CD4-positive, alpha-beta memory T cell (primary cell): ENCODE measurements around the gene PPP2R1A. TPM values are rescaled to one million over a fixed set of nuclear protein-coding genes. Genes with fewer than 3 reads are reported as not detected.
"Not testable (repeated sequence)": the region's sequence is repeated elsewhere in the genome, so short reads cannot be mapped to it uniquely, and the experiment has no call there.

Experiments
- CTCF ChIA-PET: fragments of 350-600 bp; sonication (Branson Sonifier 250); formaldehyde crosslinking; loops from one replicate; lab custom pipeline; 2021; ENCODE audit warnings: inconsistent platforms; ENCODE audit not compliant: partially characterized antibody; lab: Charles Lee
- POLR2A ChIA-PET: fragments of 350-600 bp; sonication (Branson Sonifier 250); formaldehyde crosslinking; loops from one replicate; lab custom pipeline; 2021; ENCODE audit not compliant: partially characterized antibody; lab: Charles Lee
- DNase-seq, 5 donors: peaks; one replicate each; pipeline versions ENCODE4 v3.0.0 to v3.0.0-alpha.2; 2020 to 2022; ENCODE audit warnings: mixed read lengths in 1 of 5
- H3K27ac ChIP-seq: one replicate; pipeline ENCODE4 v1.7.0; 2013; ENCODE audit warnings: low read depth, low read length
- H3K27me3 ChIP-seq: 2 replicates; pipeline ENCODE4 v1.7.0; 2013; ENCODE audit warnings: mild to moderate bottlenecking, low read length, moderate library complexity; ENCODE audit not compliant: insufficient read depth
- H3K36me3 ChIP-seq: 2 replicates; pipeline ENCODE4 v1.7.0; 2013; ENCODE audit warnings: mild to moderate bottlenecking, low read length, moderate library complexity; ENCODE audit not compliant: insufficient read depth
- H3K4me1 ChIP-seq: 2 replicates; pipeline ENCODE4 v1.7.0; 2013; ENCODE audit warnings: mild to moderate bottlenecking, low read length, moderate library complexity; ENCODE audit not compliant: insufficient read depth
- H3K4me3 ChIP-seq, 2 donors: one replicate each; pipeline ENCODE4 v1.7.0; 2013; ENCODE audit warnings: low read length in 2 of 2, mild to moderate bottlenecking in 1 of 2
- H3K9me3 ChIP-seq, 2 donors: one replicate each; pipeline ENCODE4 v1.7.0; 2013; ENCODE audit warnings: low read length in 2 of 2, control low read depth in 1 of 2; ENCODE audit not compliant: control insufficient read depth in 1 of 2
- H3K27ac Mint-ChIP-seq, 7 donors: one replicate each; pipeline ENCODE4 v1.8.0; 2020 to 2021; ENCODE audit warnings: mixed read lengths in 7 of 7, mild to moderate bottlenecking in 6 of 7, inconsistent platforms in 3 of 7, moderate library complexity in 3 of 7
- H3K27me3 Mint-ChIP-seq, 2 donors: one replicate each; pipeline ENCODE4 v1.8.0; 2020 to 2021; ENCODE audit warnings: mixed read lengths in 2 of 2
- H3K36me3 Mint-ChIP-seq, 2 donors: one replicate each; pipeline ENCODE4 v1.8.0; 2020 to 2021; ENCODE audit warnings: mixed read lengths in 2 of 2, inconsistent platforms in 1 of 2, mild to moderate bottlenecking in 1 of 2
- H3K4me1 Mint-ChIP-seq, 4 donors: one replicate each; pipeline ENCODE4 v1.8.0; 2020 to 2021; ENCODE audit warnings: mixed read lengths in 4 of 4, mild to moderate bottlenecking in 1 of 4
- H3K4me3 Mint-ChIP-seq, 8 donors: one replicate each; pipeline ENCODE4 v1.8.0; 2020 to 2021; ENCODE audit warnings: mixed read lengths in 8 of 8, mild to moderate bottlenecking in 7 of 8, moderate library complexity in 6 of 8, inconsistent platforms in 3 of 8
- H3K9me3 Mint-ChIP-seq, 8 donors: one replicate each; pipeline ENCODE4 v1.8.0; 2020 to 2021; ENCODE audit warnings: mixed read lengths in 8 of 8, mild to moderate bottlenecking in 5 of 8, inconsistent platforms in 3 of 8, moderate library complexity in 1 of 8
- intact Hi-C: fragments of 100-400 bp; cut with micrococcal nuclease; formaldehyde crosslinking; loops from one replicate; pipeline ENCODE4 v1.15.1; 2023
- polyA plus RNA-seq, 2 donors: library from polyadenylated mRNA; unstranded; fragments of 300-500 nt; fragmentation: Illumina TruSeq; gene quantifications; one replicate each; pipeline ENCODE4 v1.2.3, GENCODE V29; 2021
- total RNA-seq, 2 experiments: library from RNA; stranded (reverse); gene quantifications; one replicate each; pipeline ENCODE4 v1.2.3, GENCODE V29; 2021

The PPP2R1A gene
- total and polyA plus RNA-seq, 4 experiments from 2014 or later, result 166 to 185 (median 177) TPM

- H3K36me3 Mint-ChIP-seq, result peaks cover 37 to 82% of the 10 kb centered on the region in 2 donors
- H3K9me3 ChIP-seq, result no peaks in the 10 kb centered on the region
- no peak overlapping the region for H3K4me3 Mint-ChIP-seq
- DNase-seq, result no peak
- ChIA-PET CTCF (no interaction called here), POLR2A (interaction anchor here (1.3 kb wide), 1 partner anchor 11 kb away, joined by 4 read pairs; the partner anchor contains the start of gene PPP2R1A)
- no peaks in the 10 kb centered on the region for H3K9me3 Mint-ChIP-seq
- H3K4me3 ChIP-seq, result no peak overlapping the region
- H3K4me1 Mint-ChIP-seq, result peaks cover 45 to 86% (median 67%) of the 10 kb centered on the region in 4 donors
- no peaks in the 10 kb centered on the region for H3K27me3 Mint-ChIP-seq
- no peak overlapping the region for H3K27ac ChIP-seq
- H3K4me1 ChIP-seq, result peaks cover 7% of the 10 kb centered on the region
- no peaks in the 10 kb centered on the region for H3K27me3 ChIP-seq
- H3K36me3 ChIP-seq, result peaks cover 79% of the 10 kb centered on the region
- intact Hi-C loops, result no loop called here
- peak overlapping the region in 2 of 7 donors; percentile 13 to 15 for H3K27ac Mint-ChIP-seq
Measured at GRCh38 chr19:52200044-52200443, 10.2 kb downstream of the PPP2R1A start.

- DNase-seq, H3K4me3 ChIP-seq, H3K27me3 ChIP-seq, H3K4me1 ChIP-seq, H3K27ac ChIP-seq, intact Hi-C loops, H3K27me3 Mint-ChIP-seq, H3K4me3 Mint-ChIP-seq, H3K9me3 ChIP-seq, H3K9me3 Mint-ChIP-seq: not testable (repeated sequence)
- ChIA-PET POLR2A (interaction anchor here (1.4 kb wide), 1 partner anchor 11 kb away, joined by 3 read pairs; the partner anchor contains the start of gene PPP2R1A), CTCF (interaction anchor here (1.1 kb wide), 1 partner anchor 36 kb away, joined by 3 read pairs; no protein-coding TSS in a partner anchor)
- Mint-ChIP-seq H3K4me1 (peaks cover 45 to 84% (median 66%) of the 10 kb centered on the region in 4 donors), H3K27ac (peak overlapping the region in 1 of 7 donors; percentile 76), H3K36me3 (peaks cover 43 to 85% of the 10 kb centered on the region in 2 donors)
- H3K36me3 ChIP-seq, result peaks cover 79% of the 10 kb centered on the region
Measured at GRCh38 chr19:52200755-52201391, 11.0 kb downstream of the PPP2R1A start.

- peaks cover 82% of the 10 kb centered on the region for H3K36me3 ChIP-seq
- DNase-seq, result no peak
- H3K9me3 ChIP-seq, result no peaks in the 10 kb centered on the region
- Mint-ChIP-seq H3K36me3 (peaks cover 66 to 87% of the 10 kb centered on the region in 2 donors), H3K9me3 (no peaks in the 10 kb centered on the region), H3K4me1 (peaks cover 29 to 55% (median 37%) of the 10 kb centered on the region in 4 donors), H3K27ac (no peak overlapping the region), H3K27me3 (no peaks in the 10 kb centered on the region), H3K4me3 (no peak overlapping the region)
- no peaks in the 10 kb centered on the region for H3K27me3 ChIP-seq
- intact Hi-C loops, result no loop called here
- POLR2A ChIA-PET, result no interaction called here
- no peaks in the 10 kb centered on the region for H3K4me1 ChIP-seq
- H3K27ac ChIP-seq, result no peak overlapping the region
- CTCF ChIA-PET, result interaction anchor here (2.0 kb wide), 1 partner anchor 24 kb away, joined by 5 read pairs; no protein-coding TSS in a partner anchor
- no peak overlapping the region for H3K4me3 ChIP-seq
Measured at GRCh38 chr19:52206481-52206880, 16.6 kb downstream of the PPP2R1A start.

GRCh38 chr19:52211203-52211602, 21.4 kb downstream of the PPP2R1A start:
- no peaks in the 10 kb centered on the region for H3K9me3 ChIP-seq
- no peak for DNase-seq
- H3K4me1 Mint-ChIP-seq, result peaks cover 5 to 19% (median 8%) of the 10 kb centered on the region in 4 donors
- no peak overlapping the region for H3K27ac ChIP-seq
- no peaks in the 10 kb centered on the region for H3K9me3 Mint-ChIP-seq
- H3K36me3 Mint-ChIP-seq, result peaks cover 60 to 85% of the 10 kb centered on the region in 2 donors
- intact Hi-C loops, result no loop called here
- POLR2A ChIA-PET, result no interaction called here
- no peaks in the 10 kb centered on the region for H3K27me3 Mint-ChIP-seq
- no peak overlapping the region for H3K4me3 ChIP-seq
- H3K27ac Mint-ChIP-seq, result no peak overlapping the region
- H3K4me1 ChIP-seq, result no peaks in the 10 kb centered on the region
- CTCF ChIA-PET, result no interaction called here
- peaks cover 82% of the 10 kb centered on the region for H3K36me3 ChIP-seq
- H3K27me3 ChIP-seq, result no peaks in the 10 kb centered on the region
- H3K4me3 Mint-ChIP-seq, result peak overlapping the region in 1 of 8 donors; percentile 43

GRCh38 chr19:52211926-52212571, 22.2 kb downstream of the PPP2R1A start:
- H3K4me3 Mint-ChIP-seq, result no peak overlapping the region
- H3K27me3 ChIP-seq, result no peaks in the 10 kb centered on the region
- H3K4me1 ChIP-seq, result no peaks in the 10 kb centered on the region
- POLR2A ChIA-PET, result no interaction called here
- no peak for DNase-seq
- H3K4me1 Mint-ChIP-seq, result peaks cover 2 to 12% (median 6%) of the 10 kb centered on the region in 4 donors
- H3K4me3 ChIP-seq, result no peak overlapping the region
- no peaks in the 10 kb centered on the region for H3K9me3 ChIP-seq
- no peak overlapping the region for H3K27ac ChIP-seq
- CTCF ChIA-PET, result no interaction called here
- peaks cover 80% of the 10 kb centered on the region for H3K36me3 ChIP-seq
- peak overlapping the region in 1 of 7 donors; percentile 7 for H3K27ac Mint-ChIP-seq
- H3K36me3 Mint-ChIP-seq, result peaks cover 57 to 84% of the 10 kb centered on the region in 2 donors
- intact Hi-C loops, result no loop called here
- no peaks in the 10 kb centered on the region for H3K9me3 Mint-ChIP-seq
- no peaks in the 10 kb centered on the region for H3K27me3 Mint-ChIP-seq

GRCh38 chr19:52212572-52213255, 22.9 kb downstream of the PPP2R1A start:
- peaks cover 80% of the 10 kb centered on the region for H3K36me3 ChIP-seq
- H3K9me3 ChIP-seq, result no peaks in the 10 kb centered on the region
- peaks cover 0 to 9% (median 6%) of the 10 kb centered on the region in 4 donors for H3K4me1 Mint-ChIP-seq
- ChIA-PET POLR2A (no interaction called here), CTCF (no interaction called here)
- H3K4me3 ChIP-seq, result no peak overlapping the region
- H3K27me3 Mint-ChIP-seq, result no peaks in the 10 kb centered on the region
- no peak overlapping the region for H3K27ac ChIP-seq
- no peak for DNase-seq
- H3K9me3 Mint-ChIP-seq, result no peaks in the 10 kb centered on the region
- no peaks in the 10 kb centered on the region for H3K4me1 ChIP-seq
- peaks cover 62 to 84% of the 10 kb centered on the region in 2 donors for H3K36me3 Mint-ChIP-seq
- intact Hi-C loops, result no loop called here
- H3K27me3 ChIP-seq, result no peaks in the 10 kb centered on the region
- H3K4me3 Mint-ChIP-seq, result peak overlapping the region in 1 of 8 donors; percentile 26
- peak overlapping the region in 3 of 7 donors; percentile 48 to 65 (median 52) for H3K27ac Mint-ChIP-seq

GRCh38 chr19:52214241-52214640, 24.4 kb downstream of the PPP2R1A start:
- Mint-ChIP-seq H3K9me3 (peaks cover 0 to 1% (median 0%) of the 10 kb centered on the region in 8 donors), H3K4me3 (no peak overlapping the region), H3K4me1 (peaks cover 0 to 10% (median 6%) of the 10 kb centered on the region in 4 donors), H3K36me3 (peaks cover 73 to 85% of the 10 kb centered on the region in 2 donors), H3K27ac (no peak overlapping the region), H3K27me3 (no peaks in the 10 kb centered on the region)
- POLR2A ChIA-PET, result no interaction called here
- CTCF ChIA-PET, result no interaction called here
- Histone ChIP-seq H3K4me3 (no peak overlapping the region), H3K36me3 (peaks cover 83% of the 10 kb centered on the region), H3K4me1 (no peaks in the 10 kb centered on the region), H3K9me3 (no peaks in the 10 kb centered on the region), H3K27ac (no peak overlapping the region), H3K27me3 (no peaks in the 10 kb centered on the region)
- no peak for DNase-seq
- intact Hi-C loops, result no loop called here
